ENCODE results near the gene OR7D2. TPM values are rescaled to one million over a fixed set of nuclear protein-coding genes. Genes with fewer than 3 reads are reported as not detected.
A peak's percentile ranks its signal among the peaks of the same experiment; 100 is the strongest.

OR7D2 gene
- total and polyA plus RNA-seq, 2 experiments from 2014 or later: not detected

DNA sequence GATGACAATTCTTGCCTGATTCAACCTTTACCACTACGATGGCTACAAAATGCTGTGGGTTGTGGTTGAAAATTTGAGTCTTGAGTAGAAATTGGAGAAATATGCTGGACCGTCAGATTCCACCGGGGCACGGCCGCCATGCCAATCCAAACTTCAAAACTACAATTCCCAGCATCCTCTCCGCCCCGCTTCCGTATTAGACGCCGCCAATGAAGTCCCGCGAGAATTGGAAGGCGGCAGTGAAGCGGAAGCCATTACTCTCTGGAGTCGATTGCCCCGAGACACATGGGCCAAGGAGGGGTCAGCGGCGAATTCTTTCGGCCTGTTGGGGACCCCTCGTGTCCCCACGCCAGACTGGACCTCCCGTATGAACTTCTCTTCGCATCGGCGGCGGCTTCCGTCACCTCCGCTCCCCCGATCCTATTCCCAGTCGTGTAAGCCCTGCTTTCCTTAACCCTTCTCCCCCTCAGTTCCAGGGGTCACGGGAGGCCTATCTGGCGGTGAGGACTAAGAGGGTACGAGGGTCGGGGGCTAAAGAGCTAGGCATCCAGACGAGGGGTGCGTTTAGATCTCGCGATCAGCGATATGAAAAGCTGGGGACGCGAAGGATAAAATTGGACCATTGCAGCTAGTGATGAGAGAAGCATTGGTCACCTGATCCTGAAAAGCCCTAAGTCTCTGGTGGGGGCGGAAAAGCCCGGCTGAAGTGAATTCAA, 38.5 kb upstream of the OR7D2 start, which contains the start of gene ZNF317:
Gene ZNF317 (plus strand): TSS at position 239 of the 716 bp plus-strand sequence. CDS start 15,620 bp downstream, outside the sequence.
- Histone ChIP-seq H3K27ac (peak within 1 kb of the TSS; percentile 73), H3K9me2 (ENCODE audit: insufficient read depth) (no peaks in the 10 kb centered on the region), H3K79me2 (ENCODE audit: insufficient read depth) (peaks cover 51% of the 10 kb centered on the region), H3K4me1 (ENCODE audit: insufficient read depth) (peaks cover 8% of the 10 kb centered on the region), H4K20me1 (ENCODE audit: insufficient read depth) (peaks cover 5% of the 10 kb centered on the region; the same call in 1 of the 2 replicates), H3K4me3 (peak within 1 kb of the TSS; percentile 100), H3K9me3 (ENCODE audit: low read depth) (no peaks in the 10 kb centered on the region), H3K9ac (peak within 1 kb of the TSS; percentile 98), H2AFZ (peak within 1 kb of the TSS; percentile 100), H3K27me3 (replicated peaks; ENCODE audit: insufficient read depth) (no peaks in the 10 kb centered on the region), H3F3A (ENCODE audit: insufficient read depth) (peaks cover 6% of the 10 kb centered on the region; the same call in 1 of the 2 replicates), H3K36me3 (ENCODE audit: low read depth) (peaks cover 14% of the 10 kb centered on the region; the same call in 1 of the 2 replicates), H3K4me2 (ENCODE audit: unreplicated experiment) (peak within 1 kb of the TSS; percentile 98)
- no peak for TF ChIP-seq EZH2phosphoT487 (IDR thresholded peaks at IDR 0.05; ENCODE audit: insufficient read depth, low read depth)
- no peak for TF ChIP-seq EZH2 (IDR thresholded peaks at IDR 0.05; ENCODE audit: insufficient read depth, poor library complexity, severe bottlenecking)
- in situ Hi-C loops (cut with MboI): no loop called here
- peak; percentile 97 for DNase-seq
- WGBS, 2 experiments (ENCODE audit: low coverage in 1 of 2, low lambda C conversion rate in 2 of 2, missing lambda C conversion rate in 2 of 2): 0 to 1% methylated on average over 43 of the region's 43 CpGs

DNA sequence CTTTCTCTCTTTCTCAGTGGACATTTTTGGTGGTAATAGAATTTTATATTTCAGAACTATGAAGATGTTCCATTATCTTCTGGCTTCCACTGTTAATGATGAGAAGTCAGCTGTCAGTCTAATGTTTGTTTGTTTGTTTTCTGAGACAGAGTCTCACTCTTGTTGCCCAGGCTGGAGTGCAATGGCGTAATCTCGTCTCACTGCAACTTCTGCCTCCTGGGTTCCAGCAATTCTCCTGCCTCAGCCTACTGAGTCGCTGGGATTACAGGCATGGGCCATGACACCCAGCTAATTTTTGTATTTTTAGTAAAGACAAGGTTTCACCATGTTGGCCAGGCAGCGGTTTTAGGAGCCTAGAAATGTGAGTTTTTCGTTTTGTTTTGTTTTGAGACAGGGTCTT, 33.9 kb upstream of the OR7D2 start:
- in situ Hi-C loops (cut with MboI): no loop called here
- H4K20me1 ChIP-seq (ENCODE audit: insufficient read depth): peaks cover 5% of the 10 kb centered on the region
- H3K9ac ChIP-seq: no peak overlapping the region
- peak; percentile 21 for DNase-seq
- 95 to 98% methylated on average over 5 of the region's 5 CpGs for WGBS, 2 experiments (ENCODE audit: low coverage in 1 of 2, low lambda C conversion rate in 2 of 2, missing lambda C conversion rate in 2 of 2)
- peaks cover 97% of the 10 kb centered on the region for H3K79me2 ChIP-seq (ENCODE audit: insufficient read depth)
- H3K4me3 ChIP-seq: no peak overlapping the region
- no peaks in the 10 kb centered on the region for H3K27me3 ChIP-seq (replicated peaks; ENCODE audit: insufficient read depth)
- H3K9me2 ChIP-seq (ENCODE audit: insufficient read depth): no peaks in the 10 kb centered on the region
- H3K4me1 ChIP-seq (ENCODE audit: insufficient read depth): peaks cover 8% of the 10 kb centered on the region
- H3K27ac ChIP-seq: no peak overlapping the region
- no peak overlapping the region for H3K4me2 ChIP-seq (ENCODE audit: unreplicated experiment)
- H3K36me3 ChIP-seq (ENCODE audit: low read depth): peaks cover 26% of the 10 kb centered on the region
- no peak overlapping the region for H2AFZ ChIP-seq
- H3K9me3 ChIP-seq (ENCODE audit: low read depth): no peaks in the 10 kb centered on the region
- TF ChIP-seq EZH2 (IDR thresholded peaks at IDR 0.05; ENCODE audit: insufficient read depth, poor library complexity, severe bottlenecking) (no peak), EZH2phosphoT487 (IDR thresholded peaks at IDR 0.05; ENCODE audit: insufficient read depth, low read depth) (no peak)
- H3F3A ChIP-seq (ENCODE audit: insufficient read depth): peaks cover 6% of the 10 kb centered on the region; the same call in 1 of the 2 replicates

DNA sequence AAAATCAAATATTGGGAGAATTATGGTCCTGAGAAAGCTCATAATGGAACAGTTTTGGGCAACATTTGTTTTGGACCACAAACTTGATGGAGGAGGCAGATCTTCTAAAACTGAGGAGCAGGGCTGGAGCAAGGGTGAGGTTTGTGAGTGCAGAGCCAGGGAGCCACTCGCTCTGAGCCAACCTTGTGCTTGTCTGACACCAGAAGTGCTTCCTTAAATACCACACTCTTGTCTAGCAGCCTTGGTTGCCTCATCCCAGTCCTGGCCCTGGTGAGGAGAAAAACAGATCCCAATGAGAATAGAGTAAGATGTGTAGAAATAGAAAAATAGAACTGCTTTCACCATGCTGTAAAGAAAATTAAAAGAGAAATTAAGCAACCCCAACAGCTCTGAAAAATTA, 31.9 kb upstream of the OR7D2 start:
- H3K36me3 ChIP-seq (ENCODE audit: low read depth): peaks cover 23% of the 10 kb centered on the region
- in situ Hi-C loops (cut with MboI): no loop called here
- peaks cover 5% of the 10 kb centered on the region for H4K20me1 ChIP-seq (ENCODE audit: insufficient read depth)
- no peaks in the 10 kb centered on the region for H3K9me2 ChIP-seq (ENCODE audit: insufficient read depth)
- H3K9me3 ChIP-seq (ENCODE audit: low read depth): no peaks in the 10 kb centered on the region
- H3K4me3 ChIP-seq: no peak overlapping the region
- H3K27me3 ChIP-seq (replicated peaks; ENCODE audit: insufficient read depth): no peaks in the 10 kb centered on the region
- no peak overlapping the region for H2AFZ ChIP-seq
- H3K4me2 ChIP-seq (ENCODE audit: unreplicated experiment): no peak overlapping the region
- TF ChIP-seq EZH2phosphoT487 (IDR thresholded peaks at IDR 0.05; ENCODE audit: insufficient read depth, low read depth): no peak
- no peak for TF ChIP-seq EZH2 (IDR thresholded peaks at IDR 0.05; ENCODE audit: insufficient read depth, poor library complexity, severe bottlenecking)
- H3K27ac ChIP-seq: no peak overlapping the region
- H3K9ac ChIP-seq: no peak overlapping the region
- H3K4me1 ChIP-seq (ENCODE audit: insufficient read depth): no peaks in the 10 kb centered on the region
- peaks cover 6% of the 10 kb centered on the region; the same call in 1 of the 2 replicates for H3F3A ChIP-seq (ENCODE audit: insufficient read depth)
- peaks cover 100% of the 10 kb centered on the region for H3K79me2 ChIP-seq (ENCODE audit: insufficient read depth)
- WGBS, 2 experiments (ENCODE audit: low coverage in 1 of 2, low lambda C conversion rate in 2 of 2, missing lambda C conversion rate in 2 of 2): 94 to 96% methylated on average over 1 of the region's 1 CpG
- no peak for DNase-seq

DNA sequence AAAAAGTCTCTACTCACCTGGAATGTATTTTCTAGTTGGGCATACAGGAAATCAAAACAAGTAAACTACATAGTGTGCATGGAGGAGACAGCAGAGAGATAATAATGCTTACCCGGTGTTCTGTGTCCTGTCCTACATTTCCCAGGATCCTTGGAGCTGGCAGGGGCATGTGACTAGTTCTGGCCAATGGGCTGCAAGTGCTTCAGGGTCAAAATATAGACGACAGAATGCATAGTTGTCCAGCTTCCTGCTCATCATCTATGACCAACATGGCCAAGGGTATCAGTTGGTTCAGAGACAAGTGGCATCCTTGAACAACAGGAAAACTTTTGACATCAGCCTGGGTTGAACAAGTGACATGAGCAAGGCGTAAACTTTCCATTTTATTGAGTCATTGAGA, 30.1 kb upstream of the OR7D2 start:
- peaks cover 19% of the 10 kb centered on the region; the same call in 1 of the 2 replicates for H3K36me3 ChIP-seq (ENCODE audit: low read depth)
- no peak overlapping the region for H3K4me3 ChIP-seq
- H3F3A ChIP-seq (ENCODE audit: insufficient read depth): peaks cover 6% of the 10 kb centered on the region; the same call in 1 of the 2 replicates
- H3K4me1 ChIP-seq (ENCODE audit: insufficient read depth): no peaks in the 10 kb centered on the region
- no peak overlapping the region for H3K9ac ChIP-seq
- in situ Hi-C loops (cut with MboI): no loop called here
- H3K27ac ChIP-seq: no peak overlapping the region
- no peak for DNase-seq
- no peak for TF ChIP-seq EZH2 (IDR thresholded peaks at IDR 0.05; ENCODE audit: insufficient read depth, poor library complexity, severe bottlenecking)
- TF ChIP-seq EZH2phosphoT487 (IDR thresholded peaks at IDR 0.05; ENCODE audit: insufficient read depth, low read depth): no peak
- H3K79me2 ChIP-seq (ENCODE audit: insufficient read depth): peaks cover 100% of the 10 kb centered on the region
- 95 to 100% methylated on average over 3 of the region's 3 CpGs for WGBS, 2 experiments (ENCODE audit: low coverage in 1 of 2, low lambda C conversion rate in 2 of 2, missing lambda C conversion rate in 2 of 2)
- no peak overlapping the region for H3K4me2 ChIP-seq (ENCODE audit: unreplicated experiment)
- H3K9me3 ChIP-seq (ENCODE audit: low read depth): no peaks in the 10 kb centered on the region
- peaks cover 5% of the 10 kb centered on the region for H4K20me1 ChIP-seq (ENCODE audit: insufficient read depth)
- H2AFZ ChIP-seq: no peak overlapping the region
- no peaks in the 10 kb centered on the region for H3K9me2 ChIP-seq (ENCODE audit: insufficient read depth)
- no peaks in the 10 kb centered on the region for H3K27me3 ChIP-seq (replicated peaks; ENCODE audit: insufficient read depth)
